GM12872 (cell line): Measurements from ENCODE around the gene DNAI7.
A peak's percentile ranks its signal among the peaks of the same experiment; 100 is the strongest.

Source experiments
- CTCF ChIP-seq: IDR thresholded peaks from 3 replicates; pipeline ENCODE4 v1.5.1; 2011; ENCODE audit warnings: low read depth, mild to moderate bottlenecking, low read length, moderate library complexity; ENCODE audit not compliant: insufficient read depth

Gene DNAI7

GRCh38 chr12:25195056-25195971 is at the start of gene DNAI7, which contains the start of gene ETFRF1:
DNAI7 (minus strand) TSS chr12:25195160; CDS start chr12:25195078, 82 bp downstream.
ETFRF1 (plus strand) TSS chr12:25195237; CDS start chr12:25203957, 8,720 bp downstream.
- TF ChIP-seq CTCF: no peak

GRCh38 chr12:25243680-25243990 is 48.7 kb upstream of the DNAI7 start:
- TF ChIP-seq CTCF: no peak

GRCh38 chr12:25242981-25243679 is 48.2 kb upstream of the DNAI7 start:
- TF ChIP-seq CTCF: no peak

- TF ChIP-seq CTCF: peak; percentile 46; the same call in 2 of the 3 replicates
Measured at GRCh38 chr12:25241167-25242020, 46.4 kb upstream of the DNAI7 start.

- no peak for TF ChIP-seq CTCF
Measured at GRCh38 chr12:25236626-25237025, 41.7 kb upstream of the DNAI7 start.

GRCh38 chr12:25236190-25236589 is 41.2 kb upstream of the DNAI7 start:
- no peak for TF ChIP-seq CTCF

GRCh38 chr12:25213338-25213737 is 18.4 kb upstream of the DNAI7 start:
- no peak for TF ChIP-seq CTCF
